Common myeloid progenitor, CD34-positive (primary cell): ENCODE results near the gene RCAN3.
A peak's percentile ranks its signal among the peaks of the same experiment; 100 is the strongest.

Source experiments
- CTCF ChIA-PET: fragments of 350-600 bp; sonication (Branson Sonifier 250); formaldehyde crosslinking; loops from one replicate; lab custom pipeline; 2021; ENCODE audit warnings: antibody characterized with exemption; lab: Charles Lee
- POLR2A ChIA-PET: fragments of 350-600 bp; sonication (Branson Sonifier 250); formaldehyde crosslinking; loops from one replicate; lab custom pipeline; 2021; ENCODE audit warnings: antibody characterized with exemption; lab: Charles Lee
- DNase-seq, 3 donors: peaks; one replicate each; pipeline versions ENCODE4 v3.0.0 to v3.0.0-alpha.2; 2013
- H3K27ac ChIP-seq, 2 experiments: 1 replicate in 1 of 2; 2 replicates in 1 of 2; pipeline ENCODE4 v1.7.0; 2013; ENCODE audit warnings: inconsistent platforms in 2 of 2, low read length in 2 of 2, mild to moderate bottlenecking in 2 of 2, low read depth in 1 of 2, moderate library complexity in 1 of 2; ENCODE audit not compliant: severe bottlenecking in 2 of 2, insufficient read depth in 1 of 2, poor library complexity in 1 of 2
- H3K27me3 ChIP-seq, 5 experiments: replicated peaks in 2 of 5; 1 replicate in 3 of 5; 2 replicates in 2 of 5; pipeline versions ENCODE4 v1.6.1 to v1.7.0; 2013; ENCODE audit warnings: low read length in 4 of 5, mild to moderate bottlenecking in 2 of 5, moderate library complexity in 2 of 5, inconsistent platforms in 1 of 5; ENCODE audit not compliant: insufficient read depth in 5 of 5, control insufficient read depth in 4 of 5
- H3K36me3 ChIP-seq, 4 experiments: 1 replicate in 2 of 4; 2 replicates in 2 of 4; pipeline versions ENCODE4 v1.6.1 to v1.7.0; 2013; ENCODE audit warnings: low read length in 3 of 4, control low read depth in 1 of 4, mild to moderate bottlenecking in 1 of 4; ENCODE audit not compliant: control insufficient read depth in 4 of 4, insufficient read depth in 4 of 4
- H3K4me1 ChIP-seq, 4 experiments: 1 replicate in 3 of 4; 2 replicates in 1 of 4; pipeline versions ENCODE4 v1.6.1 to v1.7.1; 2013; ENCODE audit warnings: low read length in 3 of 4, mild to moderate bottlenecking in 3 of 4, control low read depth in 1 of 4, inconsistent platforms in 1 of 4, moderate library complexity in 1 of 4; ENCODE audit not compliant: control insufficient read depth in 4 of 4, insufficient read depth in 4 of 4; ENCODE audit errors: control extremely low read depth in 1 of 4
- H3K4me3 ChIP-seq, 7 experiments: 1 replicate in 4 of 7; 2 replicates in 3 of 7; pipeline versions ENCODE4 v1.5.1 to v1.7.0; 2013; ENCODE audit warnings: mild to moderate bottlenecking in 7 of 7, low read length in 6 of 7, moderate library complexity in 6 of 7, inconsistent platforms in 2 of 7, low read depth in 2 of 7, control low read depth in 1 of 7; ENCODE audit not compliant: insufficient read depth in 4 of 7, control insufficient read depth in 1 of 7; ENCODE audit errors: extremely low read depth in 1 of 7
- H3K9me3 ChIP-seq, 5 experiments: 1 replicate in 4 of 5; 2 replicates in 1 of 5; pipeline versions ENCODE4 v1.6.1 to v1.7.1; 2013; ENCODE audit warnings: low read length in 4 of 5, mild to moderate bottlenecking in 2 of 5, inconsistent platforms in 1 of 5, low read depth in 1 of 5, moderate library complexity in 1 of 5; ENCODE audit not compliant: control insufficient read depth in 4 of 5, insufficient read depth in 2 of 5; ENCODE audit errors: control extremely low read depth in 1 of 5
- WGBS: methylation state at CpG from one replicate; pipeline ENCODE4 v1.1.5; 2013; ENCODE audit not compliant: insufficient coverage; 5-methylcytosine and 5-hydroxymethylcytosine counted together

The RCAN3 gene

DNA sequence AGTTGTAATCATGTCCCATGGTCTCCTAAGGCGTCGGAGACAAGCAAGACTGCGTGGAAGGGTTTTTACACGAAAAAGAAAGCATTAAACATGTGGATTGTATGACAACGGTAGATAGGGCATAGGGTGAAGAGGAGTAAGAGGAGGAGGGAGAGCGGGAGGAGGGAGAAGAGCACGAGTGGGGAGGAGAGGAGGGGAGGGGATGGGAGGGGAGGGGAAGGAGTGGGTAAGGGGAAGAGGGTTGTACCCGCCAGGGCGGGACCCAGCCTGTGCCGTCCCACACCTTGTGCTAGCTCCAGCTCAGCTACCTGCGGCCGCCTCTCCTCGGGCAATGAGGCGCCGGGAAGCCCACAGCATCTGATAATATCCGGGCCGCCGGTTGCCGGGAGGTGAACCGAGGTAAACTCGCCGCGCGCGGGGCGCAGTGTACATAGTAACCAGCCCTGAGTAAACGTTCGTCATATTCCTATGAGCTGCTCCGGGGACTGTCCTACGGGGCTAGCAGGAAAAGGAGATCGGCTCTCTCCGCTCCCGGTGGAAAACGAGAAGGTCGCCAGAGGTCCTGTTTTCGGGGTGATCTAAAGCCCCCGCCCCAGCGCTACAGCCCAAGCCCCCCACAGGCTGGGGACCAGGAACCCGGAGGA is 449 bp upstream of the RCAN3 start:
- H3K9me3 ChIP-seq, result no peaks in the 10 kb centered on the region
- peak; percentile 65 to 88 (median 80) for DNase-seq
- no peaks in the 10 kb centered on the region for H3K36me3 ChIP-seq
- peak overlapping the region; percentile 65 to 92 (median 90) for H3K4me3 ChIP-seq
- H3K27ac ChIP-seq, result peak overlapping the region; percentile 75 to 91
- no peaks in the 10 kb centered on the region for H3K27me3 ChIP-seq
- H3K4me1 ChIP-seq, result peaks cover 0 to 27% (median 24%) of the 10 kb centered on the region in 4 experiments
- under 1% methylated on average over 34 of the region's 39 CpGs for WGBS
- ChIA-PET POLR2A (no interaction called here), CTCF (interaction anchor here (0.6 to 3.9 kb wide), 7 partner anchors 10 to 513 kb away, joined by 3 to 14 read pairs (median 3); partner anchors contain the start of gene STPG1)

- CTCF ChIA-PET, result interaction anchor here (1.0 to 3.9 kb wide), 6 partner anchors 11 to 38 kb away, joined by 3 to 14 read pairs (median 3); no protein-coding TSS in a partner anchor
- Histone ChIP-seq H3K36me3 (no peaks in the 10 kb centered on the region), H3K4me3 (peak overlapping the region; percentile 65 to 92 (median 89)), H3K4me1 (peaks cover 0 to 27% (median 24%) of the 10 kb centered on the region in 4 experiments), H3K27me3 (no peaks in the 10 kb centered on the region), H3K27ac (peak overlapping the region in 1 of 2 experiments; percentile 91), H3K9me3 (no peaks in the 10 kb centered on the region)
- POLR2A ChIA-PET, result interaction anchor here (1.0 to 1.1 kb wide), 2 partner anchors 16 to 87 kb away, joined by 3 to 5 read pairs; no protein-coding TSS in a partner anchor
- WGBS, result 3% methylated on average over 28 of the region's 53 CpGs
- peak in 2 of 3 donors; percentile 19 to 33 for DNase-seq
These were observed 569 bp downstream of the RCAN3 start for GRCh38 chr1:24503059-24503751.

GRCh38 chr1:24503870-24504523 is 1.4 kb downstream of the RCAN3 start:
- H3K27me3 ChIP-seq, result no peaks in the 10 kb centered on the region
- POLR2A ChIA-PET, result interaction anchor here (0.5 to 1.1 kb wide), 3 partner anchors 17 to 122 kb away, joined by 3 to 5 read pairs (median 3); no protein-coding TSS in a partner anchor
- WGBS, result 93% methylated on average over 4 of the region's 7 CpGs
- peaks cover 0 to 27% (median 24%) of the 10 kb centered on the region in 4 experiments for H3K4me1 ChIP-seq
- no peaks in the 10 kb centered on the region for H3K36me3 ChIP-seq
- no peaks in the 10 kb centered on the region for H3K9me3 ChIP-seq
- CTCF ChIA-PET, result interaction anchor here (1.0 to 3.9 kb wide), 6 partner anchors 12 to 37 kb away, joined by 3 to 14 read pairs (median 3); no protein-coding TSS in a partner anchor
- H3K4me3 ChIP-seq, result peak overlapping the region in 4 of 7 experiments; percentile 71 to 92 (median 90)
- no peak overlapping the region for H3K27ac ChIP-seq
- no peak for DNase-seq

GRCh38 chr1:24504560-24504959 is 1.9 kb downstream of the RCAN3 start:
- DNase-seq, result no peak
- Histone ChIP-seq H3K9me3 (no peaks in the 10 kb centered on the region), H3K36me3 (no peaks in the 10 kb centered on the region), H3K4me3 (no peak overlapping the region), H3K27ac (no peak overlapping the region), H3K27me3 (no peaks in the 10 kb centered on the region), H3K4me1 (peaks cover 0 to 26% (median 22%) of the 10 kb centered on the region in 4 experiments)
- CTCF ChIA-PET, result interaction anchor here (0.8 to 3.9 kb wide), 6 partner anchors 12 to 24 kb away, joined by 3 to 14 read pairs (median 4); no protein-coding TSS in a partner anchor
- WGBS, result 95% methylated on average over 4 of the region's 4 CpGs
- POLR2A ChIA-PET, result interaction anchor here (0.6 kb wide), 1 partner anchor 201 kb away, joined by 3 read pairs; no protein-coding TSS in a partner anchor

- Histone ChIP-seq H3K36me3 (no peaks in the 10 kb centered on the region), H3K4me1 (peaks cover 0 to 22% (median 20%) of the 10 kb centered on the region in 4 experiments), H3K27me3 (no peaks in the 10 kb centered on the region), H3K4me3 (no peak overlapping the region), H3K27ac (no peak overlapping the region), H3K9me3 (peaks cover 0 to 1% (median 0%) of the 10 kb centered on the region in 5 experiments)
- 92% methylated on average over 3 of the region's 4 CpGs for WGBS
- ChIA-PET CTCF (interaction anchor here (1.0 to 1.3 kb wide), 2 partner anchors 9 to 21 kb away, joined by 3 to 4 read pairs; no protein-coding TSS in a partner anchor), POLR2A (no interaction called here)
- no peak for DNase-seq
These were observed 3.2 kb downstream of the RCAN3 start for GRCh38 chr1:24505816-24506215.

DNA sequence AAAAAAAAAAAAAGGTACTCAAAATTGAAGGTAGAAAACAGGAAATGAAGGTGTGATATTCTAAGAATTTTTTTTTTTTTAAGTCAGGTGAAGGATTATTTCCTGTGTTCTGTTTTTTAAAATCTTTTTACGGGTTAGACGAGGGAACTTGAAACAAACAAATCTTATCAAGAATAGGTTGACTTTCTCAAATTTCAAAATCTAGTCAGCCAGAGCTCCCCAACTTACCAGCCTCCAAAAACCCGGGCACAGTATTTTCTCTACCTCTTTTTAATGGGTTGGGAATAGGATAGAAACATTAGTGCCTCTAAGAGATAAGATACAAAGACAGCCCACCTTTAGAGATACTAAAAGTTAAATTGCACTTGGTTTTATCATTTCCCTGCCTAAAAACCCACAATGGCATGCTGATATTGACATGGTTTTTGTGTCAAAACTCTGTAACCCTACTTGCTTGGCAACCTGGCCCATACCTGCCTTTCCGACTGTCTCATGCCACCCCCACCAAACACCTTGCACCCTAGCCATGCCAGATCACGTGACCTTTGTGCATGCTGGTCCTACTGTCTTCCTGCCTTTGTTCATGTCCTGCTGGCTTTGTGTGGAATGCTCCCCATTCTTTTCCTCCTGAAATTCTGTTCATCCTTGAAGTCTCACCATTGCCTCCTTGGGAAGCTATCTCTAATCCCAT is 4.2 kb downstream of the RCAN3 start:
- Histone ChIP-seq H3K4me3 (no peak overlapping the region), H3K9me3 (peaks cover 0 to 1% (median 0%) of the 10 kb centered on the region in 5 experiments), H3K4me1 (peaks cover 0 to 12% (median 10%) of the 10 kb centered on the region in 4 experiments), H3K27ac (no peak overlapping the region), H3K36me3 (no peaks in the 10 kb centered on the region), H3K27me3 (no peaks in the 10 kb centered on the region)
- no peak for DNase-seq
- ChIA-PET CTCF (interaction anchor here (1.0 kb wide), 2 partner anchors 20 to 51 kb away, joined by 3 read pairs; no protein-coding TSS in a partner anchor), POLR2A (no interaction called here)
- 92% methylated on average over 2 of the region's 5 CpGs for WGBS
